Measurements from ENCODE around the gene ENGASE. TPM values are rescaled to one million over a fixed set of nuclear protein-coding genes. Genes with fewer than 3 reads are reported as not detected.

ENGASE gene
- total and polyA plus RNA-seq, 2 of the 8 experiments (the other 6 are each of a cell fraction or from before 2014, with no cell fraction given), result 9.3 to 36.1 TPM

GRCh38 chr17:79130536-79131273, 56.1 kb downstream of the ENGASE start (continued):
- TF ChIP-seq CHD7 (IDR thresholded peaks at IDR 0.05; ENCODE audit: insufficient replicate concordance, low read length) (no peak), MAFK (IDR thresholded peaks at IDR 0.05; ENCODE audit: low read depth, low read length) (no peak), FOSL1 (IDR thresholded peaks at IDR 0.05; ENCODE audit: insufficient read depth, low read depth, low read length) (no peak)
